Neural cell (in vitro differentiated cells): Measurements from ENCODE around the gene ABCA13. TPM values are rescaled to one million over a fixed set of nuclear protein-coding genes. Genes with fewer than 3 reads are reported as not detected.

Source experiments
- H2AFZ ChIP-seq: fragments of 200-600, 300-800 bp; sonication (generic), shearing (Covaris generic); 2 replicates; pipeline ENCODE4 v1.6.0; 2014; ENCODE audit warnings: low read depth, mild to moderate bottlenecking, antibody characterized with exemption, low read length, moderate library complexity
- H3F3A ChIP-seq: fragments of 200-600 bp; shearing (Covaris generic); 2 replicates; pipeline ENCODE4 v1.6.1; 2016; ENCODE audit warnings: mild to moderate bottlenecking, moderate library complexity, mixed read lengths, antibody characterized with exemption, low read length; ENCODE audit not compliant: insufficient read depth, poor library complexity, severe bottlenecking
- H3K27ac ChIP-seq: fragments of 200-600, 300-800 bp; sonication (generic), shearing (Covaris generic); 2 replicates; pipeline ENCODE4 v1.5.1; 2014; ENCODE audit warnings: mild to moderate bottlenecking, low read length, moderate library complexity
- H3K27me3 ChIP-seq: fragments of 300-800, 200-600 bp; sonication (generic), shearing (Covaris generic); 2 replicates; pipeline ENCODE4 v1.6.0; 2014; ENCODE audit warnings: mild to moderate bottlenecking, low read depth, low read length, moderate library complexity; ENCODE audit not compliant: insufficient read depth
- H3K36me3 ChIP-seq: fragments of 300-800, 200-600 bp; sonication (generic), shearing (Covaris generic); 2 replicates; pipeline ENCODE4 v1.5.1; 2014; ENCODE audit warnings: mild to moderate bottlenecking, antibody characterized with exemption, low read length, moderate library complexity; ENCODE audit not compliant: insufficient read depth
- H3K4me2 ChIP-seq: fragments of 300-800, 200-600 bp; sonication (generic), shearing (Covaris generic); 2 replicates; pipeline ENCODE4 v1.6.0; 2014; ENCODE audit warnings: mild to moderate bottlenecking, low read length
- H3K4me3 ChIP-seq: fragments of 300-800, 200-600 bp; sonication (generic), shearing (Covaris generic); 2 replicates; pipeline ENCODE4 v1.5.1; 2014; ENCODE audit warnings: mild to moderate bottlenecking, low read length, moderate library complexity
- H3K79me2 ChIP-seq: fragments of 200-600 bp; shearing (Covaris generic); replicated peaks from 2 replicates; pipeline ENCODE4 v1.6.0; 2014; ENCODE audit warnings: mild to moderate bottlenecking, low read length, moderate library complexity; ENCODE audit not compliant: insufficient read depth
- H3K9ac ChIP-seq: fragments of 300-800, 200-600 bp; sonication (generic), shearing (Covaris generic); 2 replicates; pipeline ENCODE4 v1.6.1; 2016; ENCODE audit warnings: mild to moderate bottlenecking, low read length, mixed read lengths
- H3K9me2 ChIP-seq: fragments of 200-600 bp; shearing (Covaris generic); 2 replicates; pipeline ENCODE4 v1.6.1; 2016; ENCODE audit warnings: mild to moderate bottlenecking, low read length, mixed read lengths; ENCODE audit not compliant: insufficient read depth
- H3K9me3 ChIP-seq: fragments of 200-600, 300-800 bp; sonication (generic), shearing (Covaris generic); 2 replicates; pipeline ENCODE4 v1.6.1; 2016; ENCODE audit warnings: mild to moderate bottlenecking, mixed run types, low read length, moderate library complexity, mixed read lengths
- H4K20me1 ChIP-seq: fragments of 200-600 bp; shearing (Covaris generic); 2 replicates; pipeline ENCODE4 v1.6.1; 2016; ENCODE audit warnings: mild to moderate bottlenecking, mixed run types; ENCODE audit not compliant: insufficient read depth
- CTCF ChIP-seq: fragments of 450-650 bp; IDR thresholded peaks from 2 replicates; pipeline ENCODE4 v1.5.1; 2014; ENCODE audit warnings: antibody characterized with exemption, mild to moderate bottlenecking, moderate library complexity; ENCODE audit not compliant: poor library complexity, severe bottlenecking
- EP300 ChIP-seq: fragments of 450-650 bp; conservative IDR thresholded peaks from 2 replicates; pipeline ENCODE4 v1.6.1; 2014; ENCODE audit warnings: antibody characterized with exemption, mild to moderate bottlenecking, moderate library complexity; ENCODE audit not compliant: poor library complexity, severe bottlenecking
- EZH2 ChIP-seq: fragments of 200-600, 300-800 bp; shearing (Covaris generic), sonication (generic); IDR thresholded peaks from 2 replicates; pipeline ENCODE4 v1.6.1; 2014; ENCODE audit warnings: antibody characterized with exemption, low read length, borderline replicate concordance, mild to moderate bottlenecking; ENCODE audit not compliant: insufficient read depth, poor library complexity, severe bottlenecking
- MXI1 ChIP-seq: fragments of 450-650 bp; conservative IDR thresholded peaks from 2 replicates; pipeline ENCODE4 v1.6.1; 2014; ENCODE audit warnings: antibody characterized with exemption, mild to moderate bottlenecking; ENCODE audit not compliant: poor library complexity, severe bottlenecking
- POLR2AphosphoS5 ChIP-seq: IDR thresholded peaks from 2 replicates; pipeline ENCODE4 v1.6.1; 2012
- RAD21 ChIP-seq: fragments of 450-650 bp; conservative IDR thresholded peaks from 2 replicates; pipeline ENCODE4 v1.6.1; 2014; ENCODE audit warnings: antibody characterized with exemption, mild to moderate bottlenecking, moderate library complexity
- REST ChIP-seq: IDR thresholded peaks from 2 replicates; pipeline ENCODE4 v1.6.1; 2012; ENCODE audit warnings: borderline replicate concordance
- SMC3 ChIP-seq: fragments of 450-650 bp; conservative IDR thresholded peaks from 2 replicates; pipeline ENCODE4 v1.6.1; 2014; ENCODE audit warnings: antibody characterized with exemption, mild to moderate bottlenecking, moderate library complexity; ENCODE audit not compliant: poor library complexity
- TAF1 ChIP-seq: IDR thresholded peaks from 2 replicates; pipeline ENCODE4 v1.6.1; 2012; ENCODE audit warnings: low read depth
- polyA plus RNA-seq: library from polyadenylated mRNA; depleted of rRNA; stranded (reverse); fragments of >200 nt; gene quantifications from 2 replicates; pipeline ENCODE4 v1.2.3, GENCODE V29; 2014

Gene ABCA13
- polyA plus RNA-seq, 1 donor from 2014 or later: 0.20 TPM

GRCh38 chr7:48381571-48381970 is 210.3 kb downstream of the ABCA13 start:
- H3K9me3 ChIP-seq: no peaks in the 10 kb centered on the region
- TF ChIP-seq TAF1 (no peak), MXI1 (no peak), POLR2AphosphoS5 (no peak), EZH2 (no peak), SMC3 (no peak), RAD21 (no peak), CTCF (no peak), EP300 (no peak), REST (no peak)

DNA sequence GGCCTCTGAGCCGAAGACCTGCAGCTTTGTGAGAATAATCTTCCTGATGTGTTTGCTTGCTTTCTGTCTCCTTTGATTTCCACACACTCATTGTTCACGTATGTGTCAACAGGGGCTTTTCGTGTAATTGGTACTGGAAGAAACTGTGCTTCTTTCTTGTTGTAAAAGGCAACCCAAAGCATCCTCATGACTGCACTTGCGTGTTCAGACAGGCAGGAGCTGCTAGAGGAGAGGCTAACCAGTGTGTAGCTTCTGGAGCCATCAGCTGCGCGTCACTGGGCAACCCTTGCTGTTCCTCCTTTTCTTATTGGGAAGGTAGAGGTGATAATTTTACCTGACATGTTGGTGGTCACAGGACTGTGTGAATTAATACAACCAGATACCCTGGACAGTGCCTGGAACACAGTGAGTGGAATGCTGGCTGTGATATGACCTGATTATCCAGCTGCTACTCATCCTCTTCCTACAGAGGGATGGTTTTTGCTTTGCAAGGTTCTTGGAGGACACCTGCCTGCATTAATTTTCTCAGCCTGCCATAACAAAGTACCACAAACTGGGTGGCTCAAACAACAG is 213.0 kb downstream of the ABCA13 start:
- H3K36me3 ChIP-seq: no peaks in the 10 kb centered on the region
- no peaks in the 10 kb centered on the region for H4K20me1 ChIP-seq
- H3K79me2 ChIP-seq: no peaks in the 10 kb centered on the region
- no peak overlapping the region for H3K4me3 ChIP-seq
- no peak overlapping the region for H3K27ac ChIP-seq
- H2AFZ ChIP-seq: no peak overlapping the region
- no peaks in the 10 kb centered on the region for H3K9me3 ChIP-seq
- H3K27me3 ChIP-seq: no peaks in the 10 kb centered on the region
- H3K4me2 ChIP-seq: no peak overlapping the region
- H3F3A ChIP-seq: no peaks in the 10 kb centered on the region
- TF ChIP-seq SMC3 (no peak), RAD21 (no peak), EP300 (no peak), TAF1 (no peak), EZH2 (no peak), POLR2AphosphoS5 (no peak), MXI1 (no peak), CTCF (no peak), REST (no peak)
- H3K9me2 ChIP-seq: no peaks in the 10 kb centered on the region
- H3K9ac ChIP-seq: no peak overlapping the region

More at GRCh38 chr7:48381571-48381970, 210.3 kb downstream of the ABCA13 start:
- no peaks in the 10 kb centered on the region for H3K27me3 ChIP-seq
- no peaks in the 10 kb centered on the region for H3K36me3 ChIP-seq
- no peaks in the 10 kb centered on the region for H4K20me1 ChIP-seq
- no peaks in the 10 kb centered on the region for H3K9me2 ChIP-seq
- H3K79me2 ChIP-seq: no peaks in the 10 kb centered on the region
- no peaks in the 10 kb centered on the region for H3F3A ChIP-seq
- H3K27ac ChIP-seq: no peak overlapping the region
- no peak overlapping the region for H3K4me3 ChIP-seq
- H3K9ac ChIP-seq: no peak overlapping the region
- H2AFZ ChIP-seq: no peak overlapping the region
- H3K4me2 ChIP-seq: no peak overlapping the region
